Hippocampal formation (tissue), 2 donors: ENCODE measurements around the gene HAGH.
A peak's percentile ranks its signal among the peaks of the same experiment; 100 is the strongest.

Source experiments
- DNase-seq, 2 donors: peaks; one replicate each; lab custom pipeline; 2025; lab: John Stamatoyannopoulos, UW

Gene HAGH

GRCh38 chr16:1787056-1787321 is 39.6 kb downstream of the HAGH start:
- no peak for DNase-seq

- no peak for DNase-seq
Observed at GRCh38 chr16:1786242-1787055, 40.2 kb downstream of the HAGH start.

- no peak for DNase-seq
Observed at GRCh38 chr16:1785846-1786170, 40.8 kb downstream of the HAGH start.

- DNase-seq: no peak
Observed at GRCh38 chr16:1784977-1785845, 41.4 kb downstream of the HAGH start.

- DNase-seq: peak; percentile 100
Observed at GRCh38 chr16:1782408-1783264, 44.0 kb downstream of the HAGH start, which contains the start of the genes NUBP2 and SPSB3. TSS of gene NUBP2 (plus strand) at chr16:1782960. CDS start at chr16:1783021, 61 bp downstream. TSS of gene SPSB3 (minus strand) at chr16:1782571. CDS start at chr16:1781483, 1,088 bp downstream.

- DNase-seq: no peak
Observed at GRCh38 chr16:1781758-1782407, 44.7 kb downstream of the HAGH start.

GRCh38 chr16:1781254-1781653 is 45.4 kb downstream of the HAGH start:
- DNase-seq: no peak

- DNase-seq: no peak
Observed at GRCh38 chr16:1780677-1781072, 46.0 kb downstream of the HAGH start.

- DNase-seq: no peak
Observed at GRCh38 chr16:1779741-1780676, 46.6 kb downstream of the HAGH start.

- no peak for DNase-seq
Observed at GRCh38 chr16:1779234-1779701, 47.4 kb downstream of the HAGH start.

GRCh38 chr16:1778200-1779179 is 48.1 kb downstream of the HAGH start:
- no peak for DNase-seq

GRCh38 chr16:1777375-1778199 is 49.0 kb downstream of the HAGH start:
- no peak for DNase-seq

- DNase-seq: no peak
Observed at GRCh38 chr16:1776991-1777374, 49.6 kb downstream of the HAGH start.

GRCh38 chr16:1776672-1776955 is 50.0 kb downstream of the HAGH start:
- DNase-seq: no peak

- DNase-seq: no peak
Observed at GRCh38 chr16:1775846-1776671, 50.6 kb downstream of the HAGH start.

GRCh38 chr16:1775006-1775845 is 51.4 kb downstream of the HAGH start:
- DNase-seq: no peak

GRCh38 chr16:1774448-1774780 is 52.2 kb downstream of the HAGH start:
- no peak for DNase-seq
